NOMO-1 treated with DMSO at 0.1 percent for 48 hours (cell line): Measurements from ENCODE around the gene CDH22.

ENCODE experiments used
- DNase-seq: peaks from one replicate; lab custom pipeline; 2025; ENCODE audit not compliant: unreplicated experiment; lab: John Stamatoyannopoulos, UW

The CDH22 gene

DNA sequence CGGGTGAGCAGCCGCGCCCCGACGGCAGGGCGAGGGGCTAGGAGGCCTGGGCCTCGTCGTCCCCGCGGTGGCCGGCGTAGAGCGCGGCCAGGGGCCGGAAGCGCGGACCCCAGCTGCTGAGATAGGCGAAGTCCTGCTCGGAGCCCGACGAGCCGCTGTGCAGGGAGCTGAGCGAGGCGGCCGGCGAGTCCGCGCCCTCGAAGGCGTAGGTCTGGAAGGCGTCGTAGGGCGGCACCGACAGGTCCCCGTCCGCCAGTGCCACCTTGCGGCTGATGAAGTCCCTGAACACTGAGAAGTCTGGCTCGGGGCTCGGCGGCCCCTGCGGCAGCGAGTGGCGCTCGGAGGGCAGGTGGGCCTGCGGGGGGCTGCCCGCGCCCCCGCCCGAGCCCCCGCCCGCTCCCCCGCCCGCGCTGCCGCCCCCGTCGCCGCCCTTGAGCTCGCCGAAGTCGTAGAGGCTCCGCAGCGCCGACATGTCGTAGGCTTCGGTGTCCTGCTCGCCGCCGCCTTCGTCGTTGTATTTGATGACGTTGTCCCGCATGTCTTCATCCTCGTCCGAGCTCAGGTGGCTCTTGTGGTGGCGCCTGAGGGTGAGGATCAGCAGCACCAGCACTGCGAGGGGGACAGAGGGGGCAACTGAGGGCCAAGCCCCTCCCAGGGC lies 133.7 kb downstream of the CDH22 start:
- peak; percentile 64 for DNase-seq

DNA sequence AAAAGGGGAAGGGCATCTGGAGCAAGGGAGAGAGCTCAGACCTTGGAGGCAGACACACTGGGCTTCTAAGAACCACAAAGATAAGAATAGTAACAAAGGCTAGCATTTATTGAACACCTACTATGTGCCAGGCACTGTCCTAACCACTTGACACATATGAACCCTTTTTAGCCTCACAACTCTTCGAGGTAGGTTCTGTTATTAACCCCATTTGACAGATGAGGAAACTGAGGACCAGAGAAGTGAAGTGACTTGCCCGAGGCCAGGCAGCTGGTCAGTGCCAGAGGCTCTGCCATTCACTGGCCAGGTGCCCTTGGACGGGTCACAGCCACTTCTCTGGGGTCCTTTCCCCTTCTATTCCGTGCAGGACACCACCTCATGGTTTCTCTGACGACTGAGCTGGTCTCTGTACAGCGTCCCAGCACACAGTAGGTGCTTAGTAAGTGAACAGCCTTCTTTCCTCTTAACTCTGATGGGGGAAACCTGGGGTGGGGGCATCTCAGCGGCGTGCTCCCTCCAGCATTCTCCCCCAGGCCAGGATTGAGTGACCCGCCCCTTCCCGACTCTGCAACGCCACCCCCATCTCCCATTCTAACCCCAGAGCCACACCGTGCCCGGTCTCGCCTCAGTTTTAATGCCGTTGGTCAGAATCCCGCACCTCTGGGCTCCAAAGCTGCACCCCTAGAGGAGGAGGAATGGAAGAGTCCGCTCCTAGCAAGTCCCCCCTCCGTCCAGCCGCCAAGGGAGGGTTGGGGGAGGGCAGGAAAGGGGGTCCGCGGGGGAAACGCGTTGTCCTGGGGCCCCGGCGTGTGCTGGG lies 134.4 kb downstream of the CDH22 start:
- no peak for DNase-seq

DNA sequence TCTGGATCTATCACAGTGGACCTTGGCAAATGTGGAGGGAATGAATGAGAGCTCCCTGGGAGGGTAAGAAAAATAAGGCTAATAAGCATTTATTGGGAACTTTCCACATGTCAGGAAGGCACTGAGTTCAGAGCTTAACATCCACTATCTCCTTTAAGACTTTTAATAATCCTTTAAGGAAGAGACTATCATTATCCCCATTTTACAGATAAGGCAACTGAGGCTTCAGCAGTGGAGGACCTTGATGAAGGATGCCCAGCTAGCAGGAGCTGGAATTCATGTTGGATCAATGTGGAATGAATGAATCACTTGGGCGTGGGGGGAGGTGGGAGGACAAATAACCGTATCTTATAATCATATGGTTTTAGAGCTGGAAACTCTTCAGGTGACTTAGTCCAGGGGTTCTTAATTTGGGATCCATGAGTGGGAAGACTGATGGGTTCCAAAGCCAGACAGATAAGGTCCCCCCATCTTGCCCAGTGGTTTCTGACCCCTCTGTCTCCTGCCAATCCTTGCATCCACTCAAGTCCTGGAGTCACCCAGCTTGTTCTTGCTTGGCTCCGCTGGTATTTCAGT lies 135.2 kb downstream of the CDH22 start:
- DNase-seq, result no peak

DNA sequence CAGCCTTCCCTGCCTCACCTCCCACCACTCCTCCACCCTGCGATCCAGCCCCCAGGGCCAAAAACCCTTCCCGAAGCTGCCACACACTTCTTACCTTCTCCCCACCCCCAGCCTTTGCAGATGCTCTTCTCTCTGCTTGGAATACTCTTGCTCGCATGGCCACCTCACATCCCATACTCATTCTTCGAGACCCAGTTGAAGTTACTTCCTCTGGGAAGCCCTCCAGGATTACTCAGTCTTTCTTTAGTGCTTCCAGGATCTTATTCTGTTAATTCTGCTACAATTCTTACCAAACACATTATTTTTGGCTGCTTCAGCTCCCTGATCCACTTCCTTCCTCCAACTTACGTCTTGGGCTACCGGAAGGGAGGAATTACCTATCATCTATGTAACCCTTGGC lies 135.8 kb downstream of the CDH22 start:
- DNase-seq, result no peak

DNA sequence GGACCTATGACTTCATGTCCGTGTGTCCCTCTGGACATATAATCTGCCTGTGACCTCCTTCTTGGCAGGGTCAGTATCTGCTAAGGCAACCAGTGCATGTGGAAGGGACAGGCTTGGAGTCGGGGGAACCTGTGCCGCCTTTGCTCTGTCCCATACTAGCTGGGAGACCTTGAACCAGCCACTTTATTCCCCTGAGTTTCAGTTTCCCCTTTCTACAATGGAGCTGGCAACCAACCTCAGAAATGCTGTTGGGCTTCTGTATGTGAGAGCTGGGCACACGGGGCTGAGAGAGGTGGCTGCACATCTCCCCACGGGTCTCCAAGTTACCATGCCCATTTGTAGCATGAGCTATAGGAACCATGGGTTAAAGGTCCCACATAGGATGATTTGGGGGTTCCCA lies 136.4 kb downstream of the CDH22 start:
- peak; percentile 26 for DNase-seq

DNA sequence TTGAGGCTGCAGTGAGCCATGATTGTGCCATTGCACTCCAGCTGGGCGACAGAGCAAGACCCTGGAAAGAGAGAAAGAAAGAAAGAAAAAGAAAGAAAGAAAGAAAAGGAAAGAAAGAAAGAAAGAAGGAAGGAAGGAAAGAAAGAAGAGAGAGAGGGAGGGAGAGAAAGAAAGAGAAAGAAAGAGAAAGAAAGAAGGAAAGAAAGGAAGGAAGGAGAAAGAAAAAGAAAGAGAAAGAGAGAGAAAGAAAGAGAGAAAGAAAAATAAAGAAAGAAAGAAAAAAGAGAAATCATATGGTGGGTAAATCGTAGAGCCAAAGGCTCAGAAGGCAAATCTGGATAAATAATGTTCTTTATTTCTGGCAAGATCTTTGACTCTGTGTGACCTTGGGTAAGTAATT lies 136.8 kb downstream of the CDH22 start:
- no peak for DNase-seq

DNA sequence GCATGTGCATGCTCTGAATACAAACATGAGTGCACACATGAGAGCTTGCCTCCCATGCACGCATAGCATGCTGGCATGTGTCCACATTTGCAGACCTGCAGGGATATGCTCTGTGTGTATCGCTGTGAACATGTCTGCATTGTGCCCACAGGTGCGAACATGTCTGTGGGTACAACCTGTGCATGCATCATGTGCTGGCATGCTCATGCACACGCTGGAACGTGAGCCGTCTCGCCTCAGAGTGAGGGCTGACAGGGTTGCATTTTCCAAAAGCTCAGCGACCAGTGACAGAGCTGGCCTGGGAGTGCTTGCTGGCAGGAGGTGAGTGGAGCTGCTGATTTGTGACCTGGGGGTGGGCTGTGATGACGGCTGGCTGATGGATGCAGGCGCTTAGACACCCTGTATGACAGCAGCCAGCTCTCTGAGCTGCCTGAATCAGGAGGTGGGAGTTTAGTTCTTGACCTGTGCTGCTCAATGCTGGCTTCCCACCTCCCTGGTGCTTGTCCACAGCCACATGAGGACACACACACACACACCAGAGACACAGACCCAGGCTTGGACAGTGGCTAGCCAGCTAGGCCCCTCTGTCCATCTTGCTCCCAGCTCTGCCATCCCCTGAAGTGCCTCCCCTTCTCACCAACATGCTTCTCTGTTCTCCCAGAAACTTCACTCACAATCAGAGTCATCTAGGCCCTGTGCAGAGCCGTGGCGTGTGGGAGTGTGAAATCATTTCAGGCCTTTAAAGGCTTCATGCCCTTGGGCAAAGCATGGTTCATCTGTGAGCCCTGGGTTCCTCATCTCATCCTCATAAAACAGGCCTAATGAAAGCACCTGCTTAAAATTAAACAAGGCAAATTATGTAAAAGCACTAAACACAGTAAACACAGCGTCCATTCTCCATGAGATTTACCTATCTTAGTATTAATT lies 138.8 kb downstream of the CDH22 start:
- no peak for DNase-seq

DNA sequence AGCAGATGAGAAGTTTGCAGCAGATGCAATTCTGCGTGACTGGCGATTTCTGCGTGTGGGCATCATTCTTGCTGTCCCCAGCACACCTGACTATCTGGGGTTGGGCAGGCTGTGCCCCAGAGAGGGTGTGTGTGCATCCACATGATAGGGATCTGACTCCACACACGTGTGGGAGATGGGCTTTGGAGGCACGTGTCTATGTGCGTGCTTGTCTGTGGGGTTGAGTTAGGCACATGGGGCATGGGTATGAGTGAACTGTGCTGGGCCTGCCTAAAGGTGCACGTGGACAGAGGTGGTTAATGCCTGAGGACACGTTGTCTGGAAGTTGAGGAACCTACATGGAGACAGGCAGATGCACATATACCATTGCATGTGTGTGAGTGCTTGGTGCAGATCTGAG lies 139.9 kb downstream of the CDH22 start:
- DNase-seq, result no peak

DNA sequence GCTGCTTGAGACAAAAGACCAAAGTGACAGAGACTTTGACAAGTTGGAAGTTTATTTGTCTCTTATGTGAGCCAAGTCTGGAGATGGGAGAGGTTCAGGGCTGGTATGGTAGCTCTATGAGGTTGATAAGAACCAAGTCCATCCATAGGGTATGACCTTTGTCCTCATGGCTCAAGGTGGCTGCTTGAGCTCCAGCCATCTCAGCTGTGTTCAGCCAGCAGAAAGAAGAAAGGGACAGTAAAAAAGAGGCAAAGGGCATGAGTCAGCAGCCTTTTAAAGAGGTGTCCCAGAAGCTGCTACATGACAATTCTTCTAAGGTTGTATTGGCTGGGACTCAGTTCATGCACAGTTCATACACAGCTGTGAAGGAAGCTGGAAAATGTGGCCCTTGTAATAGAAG lies 141.2 kb downstream of the CDH22 start:
- no peak for DNase-seq

DNA sequence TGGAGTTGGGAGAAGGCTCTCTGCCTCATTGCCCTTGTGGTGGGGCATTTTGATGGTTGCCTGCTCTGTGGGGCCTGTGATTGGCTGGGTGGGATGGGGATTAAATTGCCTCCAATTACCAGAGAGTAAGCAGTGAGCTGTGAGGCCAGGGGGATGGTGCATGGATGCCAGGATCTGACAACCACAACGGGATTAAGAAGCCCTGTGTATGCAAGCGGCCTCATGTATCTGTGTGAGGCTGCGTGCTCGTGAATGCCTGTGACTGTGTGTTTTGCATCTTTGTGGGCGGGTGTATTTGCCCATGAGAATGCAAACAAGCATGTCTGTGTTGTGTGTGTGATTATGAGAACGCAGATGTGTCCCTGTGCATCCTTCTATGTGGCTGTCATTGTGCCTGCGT lies 144.0 kb downstream of the CDH22 start:
- DNase-seq, result no peak

DNA sequence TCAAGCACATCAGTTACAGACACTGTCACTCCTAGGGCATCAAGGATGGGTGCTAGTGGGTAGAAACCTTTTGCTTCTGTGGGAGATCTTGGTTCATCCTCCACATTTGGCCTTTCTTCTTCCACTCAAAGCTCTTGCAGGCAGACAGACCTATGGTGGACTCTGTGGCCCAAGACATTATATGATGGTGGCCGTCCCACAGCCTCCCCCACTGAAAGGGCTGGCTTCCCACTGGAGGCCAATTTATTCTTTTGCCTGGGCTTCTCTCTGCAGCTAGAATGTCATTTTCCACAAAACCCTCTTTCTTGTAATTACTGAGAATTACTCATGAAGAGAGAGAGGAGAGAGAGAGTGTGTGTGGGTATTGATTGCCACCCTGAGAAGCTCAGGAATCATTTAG lies 146.4 kb downstream of the CDH22 start:
- no peak for DNase-seq

DNA sequence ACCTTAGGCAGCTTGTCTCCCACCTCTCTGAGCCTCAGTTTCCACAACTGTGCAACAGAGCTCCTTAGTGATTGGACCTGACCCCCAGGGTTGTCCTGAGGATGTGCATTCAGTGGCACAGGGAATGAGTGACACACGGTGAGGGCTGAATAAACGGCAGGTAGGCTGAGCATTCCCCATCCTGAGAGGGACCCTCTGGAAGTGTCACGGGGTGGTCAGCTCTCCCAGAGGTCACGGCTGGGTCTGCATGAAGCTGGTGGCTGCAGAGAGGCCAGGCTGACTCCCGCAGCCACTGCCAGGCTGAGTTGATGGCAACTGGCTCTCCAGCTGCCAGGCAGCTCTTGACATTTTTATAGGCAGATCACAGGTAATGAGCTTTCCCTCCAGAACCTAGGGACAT lies 147.6 kb downstream of the CDH22 start:
- DNase-seq, result no peak

DNA sequence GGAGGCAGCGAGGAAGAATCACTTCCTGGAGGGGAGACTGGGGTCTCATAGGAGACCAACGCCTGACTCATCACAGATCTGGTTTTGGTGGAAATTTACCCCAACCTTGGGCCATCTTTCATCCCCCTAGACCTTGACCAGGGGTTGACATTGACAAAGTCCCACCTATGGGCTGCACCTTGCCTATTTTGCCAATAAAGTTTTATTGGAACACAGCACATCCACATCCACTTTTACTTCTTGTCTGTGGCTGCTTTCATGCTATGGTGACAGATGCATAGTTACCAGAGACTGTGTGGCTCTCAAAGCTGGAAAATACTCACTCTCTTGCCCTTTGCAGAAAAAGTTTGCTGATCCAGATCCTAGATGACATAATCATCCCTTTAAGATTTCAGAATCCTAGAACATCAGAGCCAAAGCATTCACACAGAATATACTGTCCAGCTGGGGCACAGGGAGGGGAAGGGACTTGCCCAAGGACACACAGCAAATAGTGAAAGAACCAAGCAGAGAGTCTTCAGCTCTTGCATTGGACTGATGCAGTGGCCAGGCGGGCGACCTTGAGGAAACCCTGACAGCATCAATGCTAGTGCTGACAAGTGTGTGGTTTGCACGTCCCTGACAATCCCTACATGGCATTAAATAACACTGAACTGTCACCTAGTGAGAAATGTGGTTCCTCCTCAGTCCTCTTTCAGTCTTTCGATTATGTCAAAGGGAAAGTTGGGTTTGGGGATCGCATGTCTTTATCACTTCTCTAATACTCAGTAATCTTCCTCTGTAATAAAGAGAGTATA lies 149.0 kb downstream of the CDH22 start:
- DNase-seq, result no peak

DNA sequence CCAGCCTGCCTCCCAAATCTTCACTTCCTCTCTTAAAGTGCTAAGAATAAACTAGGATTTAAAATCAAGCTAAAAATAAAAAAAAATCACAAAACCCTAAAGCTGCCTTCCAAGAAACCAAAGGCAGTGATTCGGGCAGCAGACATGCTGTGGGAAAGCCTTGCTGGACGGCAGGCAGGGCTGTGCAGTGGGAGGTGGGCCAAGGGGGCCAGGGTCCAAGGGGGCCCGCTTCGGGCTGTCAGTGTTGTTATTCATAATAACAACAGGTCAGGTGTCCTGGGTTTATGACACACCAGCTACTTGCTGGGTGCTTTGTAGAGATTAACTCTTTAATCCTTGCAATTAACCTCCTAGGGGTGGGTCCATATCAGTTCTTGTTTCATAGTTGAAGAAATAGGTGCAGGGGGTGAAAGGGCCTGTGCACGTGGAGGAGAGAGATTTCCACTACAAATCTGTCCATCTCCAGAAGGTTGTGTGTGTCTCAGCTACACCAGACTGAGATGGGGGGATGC lies 149.8 kb downstream of the CDH22 start:
- DNase-seq, result no peak

DNA sequence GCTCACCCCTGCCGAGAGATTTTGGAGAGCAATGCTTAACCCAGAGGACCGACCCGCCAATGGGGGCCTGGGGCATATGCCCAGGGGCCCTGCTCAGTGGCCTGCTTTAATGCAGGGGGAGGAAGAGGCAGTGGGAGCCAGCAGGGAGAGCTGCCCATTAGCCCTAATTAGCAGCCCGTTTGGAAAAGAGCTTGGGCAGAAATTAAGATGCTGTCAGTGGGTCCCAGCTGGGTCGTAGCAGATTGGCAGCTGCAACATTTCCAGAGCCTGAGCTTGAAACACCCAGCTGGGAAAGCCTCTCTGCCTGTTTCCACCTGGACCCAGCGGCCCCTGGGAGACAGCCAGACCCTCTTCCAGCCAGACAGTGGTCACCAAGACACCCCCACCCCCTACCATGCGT lies 150.7 kb downstream of the CDH22 start:
- DNase-seq, result no peak

DNA sequence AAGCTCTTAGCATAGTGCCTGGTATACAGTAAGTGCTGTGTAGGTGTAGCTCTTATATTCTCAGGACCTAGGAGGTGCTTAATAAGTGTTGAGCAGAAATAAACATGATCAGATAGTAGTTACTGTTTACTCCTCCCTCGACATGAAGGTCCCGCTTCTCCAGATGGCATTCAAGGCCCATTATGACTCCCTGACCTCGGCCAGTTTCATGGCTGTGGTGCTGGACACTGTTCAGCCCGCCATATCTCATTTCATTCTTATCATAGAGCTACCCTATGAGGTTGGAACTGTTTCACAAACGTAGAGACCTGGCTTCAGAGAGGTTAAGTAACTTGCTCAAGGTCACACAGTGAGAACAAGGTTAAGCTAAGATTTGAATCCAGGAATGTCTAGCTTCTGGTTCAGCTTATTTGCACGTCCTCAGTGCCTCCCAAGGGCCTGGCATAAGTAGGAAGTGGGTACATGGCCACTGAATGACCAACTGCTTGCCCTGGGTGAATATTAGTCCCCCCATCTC lies 151.2 kb downstream of the CDH22 start:
- no peak for DNase-seq

DNA sequence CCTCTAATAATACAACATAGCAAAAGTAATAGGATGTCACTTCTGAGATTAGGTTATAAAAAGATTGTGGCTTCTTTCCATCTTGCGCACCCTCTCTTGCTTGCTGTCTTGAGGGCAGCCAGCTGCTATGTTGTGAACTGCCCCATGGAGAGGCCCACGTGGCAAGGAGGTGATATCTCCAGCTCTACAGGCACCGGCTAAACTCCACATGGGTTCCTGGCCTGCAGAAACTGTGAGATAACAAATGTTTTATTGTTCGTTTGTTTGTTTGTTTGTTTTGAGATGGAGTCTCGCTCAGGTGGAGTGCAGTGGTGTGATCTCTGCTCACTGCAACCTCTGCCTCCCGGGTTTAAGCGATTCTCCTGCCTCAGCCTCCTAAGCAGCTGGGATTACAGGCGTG lies 152.2 kb downstream of the CDH22 start:
- DNase-seq, result no peak

DNA sequence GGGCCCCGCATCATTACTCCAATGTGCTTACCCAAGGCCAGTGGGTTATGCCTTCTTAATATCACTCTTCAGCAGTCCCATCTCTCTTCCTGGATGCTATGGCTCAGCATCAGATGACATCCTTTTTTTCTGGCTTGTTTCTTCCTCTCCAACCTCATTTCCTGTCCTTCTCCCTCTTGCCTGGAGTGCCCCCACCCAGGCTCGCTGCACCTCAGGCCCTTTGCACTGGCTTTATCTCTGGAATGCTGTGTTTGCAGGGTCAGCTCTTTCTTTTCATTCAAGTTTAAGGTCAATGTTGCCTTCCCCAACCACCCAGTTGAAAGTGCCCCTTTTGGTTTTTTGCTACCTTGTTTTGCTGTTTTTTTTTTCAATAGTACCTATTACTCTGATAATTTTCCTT lies 153.5 kb downstream of the CDH22 start:
- DNase-seq, result no peak

DNA sequence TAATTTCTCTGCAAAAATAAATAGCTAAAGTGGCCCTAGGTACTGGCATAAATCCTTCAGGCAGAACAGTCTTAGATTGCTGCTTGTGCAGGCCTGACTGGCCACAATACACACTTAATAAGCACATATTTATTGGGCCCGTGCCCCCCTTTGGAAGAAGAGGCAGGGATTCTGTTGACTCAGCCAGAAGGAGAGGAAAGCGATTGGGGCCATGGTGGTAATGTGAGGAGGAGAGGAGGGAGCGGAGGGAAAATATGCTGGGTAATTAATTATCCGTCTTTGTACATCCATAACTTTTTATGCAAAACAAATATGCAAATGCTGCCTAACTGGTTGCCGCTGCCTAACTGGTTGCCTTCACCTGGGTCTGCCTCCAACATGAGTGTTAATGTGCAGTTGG lies 154.0 kb downstream of the CDH22 start:
- no peak for DNase-seq
